ENCODE measurements around the gene F11. TPM values are rescaled to one million over a fixed set of nuclear protein-coding genes. Genes with fewer than 3 reads are reported as not detected.

The F11 gene
- total and polyA plus RNA-seq, 2 of the 13 experiments (the other 11 are each of a cell fraction or from before 2014, with no cell fraction given) = 35.1 to 58.0 TPM

DNA sequence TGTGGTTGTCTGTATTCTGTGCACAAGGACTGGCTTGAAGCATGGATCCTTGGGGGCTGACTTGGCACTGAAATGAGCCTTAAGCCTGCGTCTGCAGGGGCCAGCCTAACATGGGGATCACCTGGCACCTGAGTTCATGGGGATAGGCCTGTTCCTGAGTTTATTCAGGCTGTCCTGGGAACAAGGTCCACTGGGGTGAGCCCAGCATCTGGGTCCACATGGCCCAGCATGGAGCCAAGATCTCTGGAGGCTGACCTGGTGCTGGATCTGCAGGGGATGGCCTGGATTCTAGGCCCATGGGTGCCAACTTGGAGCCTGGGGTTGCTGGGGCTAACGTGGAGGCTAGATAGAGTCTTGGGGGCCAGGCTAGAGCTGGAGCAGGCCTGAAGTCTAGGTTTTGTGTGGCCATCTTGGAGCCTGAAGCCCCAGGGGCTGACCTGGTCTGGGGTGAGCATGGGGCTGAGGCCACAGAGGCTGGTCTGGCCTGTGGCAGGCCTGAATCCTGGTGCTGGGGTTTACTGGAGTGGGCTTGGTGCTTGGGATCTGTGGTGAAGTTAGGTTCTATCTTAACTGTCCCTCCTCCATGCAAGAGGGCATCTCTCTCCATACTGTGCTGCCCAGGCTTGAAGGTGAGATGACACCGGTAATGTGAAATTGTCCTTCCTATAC is 39.3 kb upstream of the F11 start:
- Histone ChIP-seq H3K36me3 (replicated peaks in 1 of 2; ENCODE audit: control insufficient read depth in 1 of 2, insufficient read depth in 2 of 2, low read length in 2 of 2) (no peaks in the 10 kb centered on the region), H4K20me1 (ENCODE audit: insufficient read depth, low read length) (no peaks in the 10 kb centered on the region), H3K79me2 (ENCODE audit: insufficient read depth, low read length) (no peaks in the 10 kb centered on the region), H3K9me3 (ENCODE audit: low read length) (peaks cover 8% of the 10 kb centered on the region; the same call in 1 of the 2 replicates), H3K27ac (ENCODE audit: extremely low read length, insufficient read depth, low read length) (no peak overlapping the region), H3K9ac (ENCODE audit: insufficient read depth, low read depth, low read length) (no peak overlapping the region), H3K4me2 (ENCODE audit: low read depth, low read length) (peak overlapping the region; percentile 44), H3K4me3 (replicated peaks in 1 of 3; ENCODE audit: insufficient read depth in 1 of 3, low read depth in 2 of 3, low read length in 3 of 3) (peak overlapping the region in 1 of 3 experiments; percentile 3; a peak in 1 of 6 replicates), H3K27me3 (ENCODE audit: control insufficient read depth in 1 of 2, insufficient read depth in 2 of 2, low read length in 2 of 2) (peaks cover 0 to 1% of the 10 kb centered on the region in 2 experiments; a peak in 1 of 5 replicates), H3K4me1 (ENCODE audit: insufficient read depth, low read length) (peaks cover 25% of the 10 kb centered on the region), H2AFZ (ENCODE audit: low read length) (no peak overlapping the region)
- no peak for FAIRE-seq
- in situ Hi-C loops (cut with HindIII; ENCODE audit: extremely low pct_ligation_motif_present, low pct_unique_long_range_greater_than_20kb) = no loop called here
- POLR2A ChIA-PET = interaction anchor here (1.0 kb wide), 1 partner anchor 34 kb away, joined by 4 read pairs; no protein-coding TSS in a partner anchor
- ATAC-seq = peak; percentile 82
- no peak for DNase-seq (ENCODE audit: low spot score)
- CTCF ChIA-PET (ENCODE audit: low intra/inter-chr PET ratio, low total read pairs) = no interaction called here
- 47% methylated on average over 1 of the region's 3 CpGs for WGBS (ENCODE audit: low lambda C conversion rate)
- no TSS peak for BruUV-seq (replicated peaks)
- TF ChIP-seq GZF1 (CRISPR knock-in tag; IDR thresholded peaks at IDR 0.05) (no peak), ZFX (CRISPR knock-in tag; IDR thresholded peaks at IDR 0.05; ENCODE audit: low read depth) (0 out of 2 replicates have a peak, but pooled peaks have one; percentile 18), GATAD2A (CRISPR knock-in tag; IDR thresholded peaks at IDR 0.05) (no peak), ZNF768 (CRISPR knock-in tag; IDR thresholded peaks at IDR 0.05) (peak; percentile 33; the same call in 1 of the 2 replicates), NONO (IDR thresholded peaks at IDR 0.05) (no peak), NONO (CRISPR knock-in tag; conservative IDR thresholded peaks at IDR 0.05) (0 out of 2 replicates have a peak, but pooled peaks have one; percentile 16), ZFY (CRISPR knock-in tag; IDR thresholded peaks at IDR 0.05) (peak; percentile 30; the same call in 1 of the 2 replicates), IRF2 (CRISPR knock-in tag; IDR thresholded peaks at IDR 0.05) (no peak), TBL1XR1 (IDR thresholded peaks at IDR 0.05; ENCODE audit: borderline replicate concordance, low read length, partially characterized antibody) (no peak), SP2 (CRISPR knock-in tag; IDR thresholded peaks at IDR 0.05) (no peak), HNF4A (CRISPR knock-in tag; IDR thresholded peaks at IDR 0.05) (peak; percentile 25; the same call in 1 of the 2 replicates)
- TF ChIP-seq, protein P1, sequence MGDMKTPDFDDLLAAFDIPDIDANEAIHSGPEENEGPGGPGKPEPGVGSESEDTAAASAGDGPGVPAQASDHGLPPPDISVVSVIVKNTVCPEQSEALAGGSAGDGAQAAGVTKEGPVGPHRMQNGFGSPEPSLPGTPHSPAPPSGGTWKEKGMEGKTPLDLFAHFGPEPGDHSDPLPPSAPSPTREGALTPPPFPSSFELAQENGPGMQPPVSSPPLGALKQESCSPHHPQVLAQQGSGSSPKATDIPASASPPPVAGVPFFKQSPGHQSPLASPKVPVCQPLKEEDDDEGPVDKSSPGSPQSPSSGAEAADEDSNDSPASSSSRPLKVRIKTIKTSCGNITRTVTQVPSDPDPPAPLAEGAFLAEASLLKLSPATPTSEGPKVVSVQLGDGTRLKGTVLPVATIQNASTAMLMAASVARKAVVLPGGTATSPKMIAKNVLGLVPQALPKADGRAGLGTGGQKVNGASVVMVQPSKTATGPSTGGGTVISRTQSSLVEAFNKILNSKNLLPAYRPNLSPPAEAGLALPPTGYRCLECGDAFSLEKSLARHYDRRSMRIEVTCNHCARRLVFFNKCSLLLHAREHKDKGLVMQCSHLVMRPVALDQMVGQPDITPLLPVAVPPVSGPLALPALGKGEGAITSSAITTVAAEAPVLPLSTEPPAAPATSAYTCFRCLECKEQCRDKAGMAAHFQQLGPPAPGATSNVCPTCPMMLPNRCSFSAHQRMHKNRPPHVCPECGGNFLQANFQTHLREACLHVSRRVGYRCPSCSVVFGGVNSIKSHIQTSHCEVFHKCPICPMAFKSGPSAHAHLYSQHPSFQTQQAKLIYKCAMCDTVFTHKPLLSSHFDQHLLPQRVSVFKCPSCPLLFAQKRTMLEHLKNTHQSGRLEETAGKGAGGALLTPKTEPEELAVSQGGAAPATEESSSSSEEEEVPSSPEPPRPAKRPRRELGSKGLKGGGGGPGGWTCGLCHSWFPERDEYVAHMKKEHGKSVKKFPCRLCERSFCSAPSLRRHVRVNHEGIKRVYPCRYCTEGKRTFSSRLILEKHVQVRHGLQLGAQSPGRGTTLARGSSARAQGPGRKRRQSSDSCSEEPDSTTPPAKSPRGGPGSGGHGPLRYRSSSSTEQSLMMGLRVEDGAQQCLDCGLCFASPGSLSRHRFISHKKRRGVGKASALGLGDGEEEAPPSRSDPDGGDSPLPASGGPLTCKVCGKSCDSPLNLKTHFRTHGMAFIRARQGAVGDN (CRISPR knock-in tag; IDR thresholded peaks at IDR 0.05) = peak; percentile 40
- TF ChIP-seq, protein P2, sequence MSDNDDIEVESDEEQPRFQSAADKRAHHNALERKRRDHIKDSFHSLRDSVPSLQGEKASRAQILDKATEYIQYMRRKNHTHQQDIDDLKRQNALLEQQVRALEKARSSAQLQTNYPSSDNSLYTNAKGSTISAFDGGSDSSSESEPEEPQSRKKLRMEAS (IDR thresholded peaks at IDR 0.05) = 0 out of 2 replicates have a peak, but pooled peaks have one; percentile 15
- intact Hi-C loops (cut with micrococcal nuclease; ENCODE audit: unreplicated experiment) = no loop called here

All from HepG2 (cell line).